Subcutaneous adipose tissue (tissue), 4 donors: ENCODE measurements around the gene SNX3. TPM values are rescaled to one million over a fixed set of nuclear protein-coding genes. Genes with fewer than 3 reads are reported as not detected.

ENCODE experiments used
- total RNA-seq, 4 donors: library from RNA; depleted of rRNA; stranded (reverse); fragments of >200 nt; gene quantifications; one replicate each; pipeline ENCODE4 v1.1.0, GENCODE V29; 2016
- TF ChIP-seq, protein P1 (sequence below): fragments of 450-650 bp; IDR thresholded peaks from one replicate; pipeline ENCODE4 v1.5.1; 2016; ENCODE audit warnings: low read depth, mild to moderate bottlenecking, control low read depth, antibody characterized with exemption, moderate library complexity

Gene SNX3
- total RNA-seq = 100 to 1,000 TPM; 181 to 417 (median 207) TPM

DNA sequence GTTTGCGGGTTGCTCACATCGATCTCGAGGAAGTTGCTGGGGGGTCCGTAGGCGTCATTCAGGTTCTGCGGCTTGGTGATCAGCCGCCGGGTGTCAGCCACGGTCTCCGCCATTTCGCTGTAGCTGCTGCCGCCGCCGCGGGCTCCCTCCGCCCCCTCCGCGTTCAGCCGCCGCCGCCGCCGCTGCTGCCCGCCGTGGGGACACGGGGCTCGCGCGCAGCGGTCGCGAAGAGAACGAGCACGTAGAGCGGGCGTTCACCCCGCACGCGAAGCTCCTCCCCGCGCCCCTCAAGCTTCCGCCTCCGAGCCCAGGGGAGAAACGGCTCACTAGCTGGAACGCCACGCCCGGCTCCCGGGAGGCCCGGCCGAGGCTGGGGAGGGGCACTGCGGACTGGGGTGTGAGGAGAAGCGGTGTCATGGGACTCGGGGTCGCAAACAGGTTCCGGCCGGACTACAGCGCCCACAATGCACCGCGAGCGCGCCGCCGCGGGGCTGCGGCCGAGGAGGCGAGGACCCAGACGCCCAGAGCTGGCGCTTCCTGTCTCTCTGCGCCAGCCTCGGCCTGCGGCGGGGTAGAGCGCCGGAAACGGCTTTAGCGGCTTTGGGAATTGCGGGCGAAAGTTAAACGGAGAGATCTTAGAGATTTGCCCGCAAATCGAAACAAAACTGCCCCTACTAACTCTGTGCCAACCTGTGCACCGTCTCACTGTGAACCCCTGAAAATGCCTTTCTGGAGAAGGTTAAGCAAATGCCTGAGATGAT lies at the start of gene SNX3:
SNX3 (minus strand) TSS at position 232 of the 761 bp plus-strand sequence; CDS start at position 113, 119 bp downstream.
- TF ChIP-seq, protein P1, sequence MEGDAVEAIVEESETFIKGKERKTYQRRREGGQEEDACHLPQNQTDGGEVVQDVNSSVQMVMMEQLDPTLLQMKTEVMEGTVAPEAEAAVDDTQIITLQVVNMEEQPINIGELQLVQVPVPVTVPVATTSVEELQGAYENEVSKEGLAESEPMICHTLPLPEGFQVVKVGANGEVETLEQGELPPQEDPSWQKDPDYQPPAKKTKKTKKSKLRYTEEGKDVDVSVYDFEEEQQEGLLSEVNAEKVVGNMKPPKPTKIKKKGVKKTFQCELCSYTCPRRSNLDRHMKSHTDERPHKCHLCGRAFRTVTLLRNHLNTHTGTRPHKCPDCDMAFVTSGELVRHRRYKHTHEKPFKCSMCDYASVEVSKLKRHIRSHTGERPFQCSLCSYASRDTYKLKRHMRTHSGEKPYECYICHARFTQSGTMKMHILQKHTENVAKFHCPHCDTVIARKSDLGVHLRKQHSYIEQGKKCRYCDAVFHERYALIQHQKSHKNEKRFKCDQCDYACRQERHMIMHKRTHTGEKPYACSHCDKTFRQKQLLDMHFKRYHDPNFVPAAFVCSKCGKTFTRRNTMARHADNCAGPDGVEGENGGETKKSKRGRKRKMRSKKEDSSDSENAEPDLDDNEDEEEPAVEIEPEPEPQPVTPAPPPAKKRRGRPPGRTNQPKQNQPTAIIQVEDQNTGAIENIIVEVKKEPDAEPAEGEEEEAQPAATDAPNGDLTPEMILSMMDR = no peak

DNA sequence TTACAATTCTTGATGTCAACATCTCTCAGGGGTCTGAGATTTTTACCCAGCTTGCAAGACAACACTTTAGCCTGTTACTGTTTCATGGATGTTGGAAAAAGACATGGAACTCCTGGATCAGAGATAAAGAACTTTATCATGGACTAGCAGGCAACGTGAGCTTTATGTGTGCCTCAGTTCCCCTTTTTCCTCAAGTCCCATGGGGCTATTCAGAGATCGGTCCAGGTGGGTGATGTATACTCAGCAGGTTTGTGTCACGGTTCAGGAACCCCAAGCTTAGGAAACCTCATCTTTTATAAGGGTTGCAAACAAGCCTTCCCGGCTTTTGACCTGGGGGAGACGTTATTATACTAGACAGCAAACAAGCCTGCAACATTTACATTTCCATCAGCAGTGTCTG lies 49.0 kb upstream of the SNX3 start:
- TF ChIP-seq, protein P1 = no peak

DNA sequence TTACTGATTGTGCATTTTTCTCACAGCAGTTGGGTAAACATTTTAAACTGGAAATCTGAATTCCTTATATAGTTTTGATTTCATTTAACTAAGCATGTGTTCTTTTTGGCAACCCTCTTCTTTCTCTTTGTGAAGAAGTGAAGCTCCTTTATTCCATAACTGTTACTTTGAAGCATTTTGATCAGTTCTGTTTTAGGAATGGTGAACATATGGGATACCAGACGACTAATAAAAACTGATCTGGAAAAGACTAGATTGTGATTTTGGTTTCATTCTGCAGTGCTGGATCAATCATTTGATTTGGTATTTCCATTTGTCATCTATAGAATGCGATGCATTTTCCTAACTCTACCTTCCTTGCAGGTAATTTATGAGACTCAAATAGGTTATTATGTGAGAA lies 43.8 kb upstream of the SNX3 start:
- TF ChIP-seq, protein P1 = no peak

DNA sequence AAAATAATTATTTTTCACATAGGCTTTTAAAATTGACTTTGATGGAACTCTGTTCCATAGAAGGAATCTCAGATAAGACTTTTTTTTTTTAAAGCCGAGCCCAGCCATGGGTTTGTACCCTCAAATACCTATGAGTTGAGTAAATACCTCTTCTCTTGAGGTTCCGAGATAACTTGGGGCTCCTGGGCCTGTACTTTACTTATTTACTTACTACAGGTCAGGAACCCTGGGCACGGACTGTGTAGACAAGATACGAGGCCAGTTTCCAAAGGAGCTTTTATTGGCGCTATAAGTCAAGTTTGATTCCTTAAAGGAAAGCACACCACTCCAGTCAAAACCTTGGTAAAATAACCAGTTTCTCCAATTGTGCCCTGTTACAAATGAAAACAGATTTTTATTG lies 41.5 kb upstream of the SNX3 start:
- TF ChIP-seq, protein P1 = no peak

DNA sequence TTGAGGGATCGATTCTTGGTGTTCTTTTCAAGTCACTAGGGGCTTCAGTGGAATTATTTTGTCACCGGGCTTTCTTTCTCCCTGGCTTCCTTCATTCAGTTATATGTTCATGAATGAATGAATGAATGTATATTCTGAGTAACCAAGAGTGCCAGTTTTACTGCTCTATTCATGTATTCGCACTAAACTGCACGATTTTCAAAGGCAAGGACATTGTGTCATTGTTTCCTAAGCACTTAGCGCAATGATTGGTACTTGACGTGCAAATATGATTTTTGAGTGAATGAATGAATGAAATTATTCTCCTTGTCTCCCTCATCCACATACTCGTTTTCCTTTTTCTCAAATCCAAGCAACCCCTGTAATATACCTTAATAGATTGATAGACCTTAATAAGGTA lies 34.8 kb upstream of the SNX3 start:
- TF ChIP-seq, protein P1 = no peak

DNA sequence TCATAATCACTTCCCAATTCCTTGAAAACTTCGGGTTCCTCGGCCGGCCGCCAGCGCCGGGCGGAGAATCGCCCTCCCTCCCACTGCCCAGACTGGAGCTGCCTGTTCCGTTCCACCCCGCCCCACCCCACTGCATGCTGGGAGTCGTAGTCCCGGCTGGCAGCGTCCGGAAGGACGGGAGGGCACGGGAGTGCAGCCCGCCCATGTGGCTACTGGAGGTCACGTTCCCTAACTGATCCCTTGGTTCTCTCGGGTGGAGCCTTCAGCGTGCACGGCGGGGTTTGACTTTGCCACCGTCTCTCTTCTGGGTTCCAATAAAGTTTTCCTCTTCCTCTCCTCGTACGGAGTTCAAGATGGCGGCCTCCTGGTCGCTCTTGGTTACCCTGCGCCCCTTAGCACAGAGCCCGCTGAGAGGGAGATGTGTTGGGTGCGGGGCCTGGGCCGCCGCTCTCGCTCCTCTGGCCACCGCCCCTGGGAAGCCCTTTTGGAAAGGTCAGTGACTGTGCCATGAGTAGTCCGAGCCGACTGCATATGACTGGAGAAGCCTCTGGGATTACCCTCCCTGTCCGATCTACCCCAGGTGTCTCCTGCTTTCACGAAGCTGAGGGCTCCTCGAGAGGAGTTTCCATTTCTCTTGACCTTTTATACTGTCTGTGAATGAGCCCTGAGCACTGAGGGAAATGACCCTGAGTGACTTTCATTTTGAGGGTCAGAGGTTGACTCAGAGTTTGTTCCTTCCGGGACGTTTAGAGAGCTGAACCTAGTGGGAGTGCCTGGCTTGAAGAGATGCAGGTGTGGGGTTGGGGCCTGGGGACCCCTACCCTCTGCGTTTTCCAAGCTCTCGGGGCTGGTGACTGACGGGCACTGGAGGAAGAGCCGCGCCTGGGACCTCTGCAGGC lies 34.1 kb upstream of the SNX3 start, which contains the start of gene AFG1L:
AFG1L (plus strand) TSS at position 328 of the 899 bp plus-strand sequence; CDS start at position 354, 26 bp downstream.
- TF ChIP-seq, protein P1 = no peak

DNA sequence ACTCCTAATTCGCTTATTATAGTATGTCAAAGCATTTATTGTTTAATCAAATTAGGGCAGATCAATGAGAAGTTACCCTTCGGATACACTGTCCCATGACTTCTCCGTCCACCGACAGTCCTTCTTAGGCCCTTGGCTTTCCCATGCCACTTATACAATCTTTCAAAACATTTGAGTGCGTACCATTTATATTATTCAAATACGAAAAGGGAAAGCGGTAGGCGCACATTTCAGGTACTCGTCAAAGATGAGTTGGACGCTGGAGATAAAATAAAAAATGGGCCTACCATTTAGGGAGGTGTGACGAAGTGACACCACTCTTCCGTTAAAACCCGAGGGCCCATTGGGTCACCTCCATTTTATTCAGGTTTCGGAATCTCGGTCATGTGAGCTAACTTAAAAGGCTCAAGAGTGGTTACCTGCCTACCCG lies 33.5 kb upstream of the SNX3 start:
- TF ChIP-seq, protein P1 = no peak
